Lung microvascular endothelial cell (primary cell): ENCODE measurements around the gene CDK19. TPM values are rescaled to one million over a fixed set of nuclear protein-coding genes. Genes with fewer than 3 reads are reported as not detected.
"Not testable (repeated sequence)": the region's sequence is repeated elsewhere in the genome, so short reads cannot be mapped to it uniquely, and the experiment has no call there.

Experiments
- DNase-seq, 2 donors: peaks; one replicate each; pipeline versions ENCODE4 v3.0.0 to v3.0.0-alpha.2; 2010; ENCODE audit warnings: low read depth in 2 of 2
- total RNA-seq: library from RNA; depleted of rRNA; stranded (reverse); fragments of >200 nt; gene quantifications from 2 replicates; pipeline ENCODE4 v1.2.1, GENCODE V29; 2014

The CDK19 gene
- 5.2 and 6.0 TPM in 2 replicates for total RNA-seq

DNA sequence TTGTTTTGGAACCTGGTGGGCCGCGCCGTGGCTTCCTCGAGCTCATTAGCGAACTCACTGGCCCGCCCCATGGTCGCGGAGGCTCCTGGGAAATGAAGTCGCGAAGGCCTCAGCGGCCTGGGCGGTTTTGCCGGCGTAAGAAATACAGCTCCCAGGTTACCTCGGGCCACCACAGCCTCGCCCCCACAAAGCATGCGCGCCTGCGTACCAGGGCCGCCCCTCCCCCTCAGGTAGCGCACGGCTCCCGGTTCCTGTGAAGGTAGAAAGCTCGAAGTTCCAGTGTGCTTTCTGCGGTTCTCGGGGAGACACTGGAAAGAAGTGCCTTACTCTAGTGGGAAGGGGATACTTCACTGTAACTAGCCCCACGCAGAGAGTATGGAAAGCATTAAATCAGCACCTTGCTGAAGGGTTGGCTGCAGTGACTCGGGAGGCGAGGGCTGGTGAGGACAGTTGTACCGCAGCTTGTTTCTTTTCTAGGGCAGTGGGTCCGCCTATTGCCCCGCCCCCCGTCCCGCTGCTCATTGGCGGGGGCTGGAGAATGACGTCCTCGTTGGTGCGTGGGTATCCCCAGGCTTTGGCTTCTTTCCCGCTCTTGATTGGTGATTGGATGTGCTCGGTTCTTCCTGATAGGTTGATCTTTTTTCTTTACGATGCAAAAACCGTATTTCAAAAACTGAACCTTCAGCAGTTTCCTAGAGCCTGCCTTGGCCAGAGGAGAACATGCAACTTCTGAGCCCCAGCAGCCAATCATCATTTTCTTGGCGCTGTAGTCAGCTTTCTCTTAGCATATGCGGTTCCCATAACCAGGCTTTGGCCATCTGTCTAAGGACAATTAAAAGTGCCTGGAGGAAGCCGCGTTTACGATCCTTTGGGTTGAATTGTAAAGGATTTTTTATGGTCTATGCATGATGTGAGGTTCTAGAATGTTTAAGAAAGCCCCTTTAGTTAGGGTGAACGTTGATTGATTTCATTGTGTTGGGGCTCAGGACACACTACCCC, at the start of gene CDK19:
TSS of gene CDK19 (minus strand) at position 59 of the 999 bp plus-strand sequence. CDS start 333 bp downstream, outside the sequence.
- peak; percentile 99 for DNase-seq

DNA sequence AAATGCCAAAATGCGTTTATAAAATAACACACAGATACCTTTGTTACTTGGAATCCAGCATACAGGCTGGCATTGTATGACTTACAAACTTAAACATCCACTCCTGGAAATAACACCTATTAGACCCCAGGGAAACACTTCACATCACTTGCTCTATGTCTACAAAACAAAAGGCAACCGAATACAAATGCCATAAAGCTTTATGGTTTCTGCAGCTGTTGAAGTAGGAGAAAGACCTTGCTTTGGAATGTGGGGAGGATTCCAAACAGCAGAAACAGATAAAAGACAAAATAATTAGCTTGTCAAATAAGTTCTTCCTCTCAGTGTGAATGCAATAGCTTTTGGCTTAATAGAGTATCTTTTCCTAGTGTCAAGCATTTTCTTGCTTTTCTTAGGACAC, 49.6 kb upstream of the CDK19 start:
- no peak for DNase-seq

DNA sequence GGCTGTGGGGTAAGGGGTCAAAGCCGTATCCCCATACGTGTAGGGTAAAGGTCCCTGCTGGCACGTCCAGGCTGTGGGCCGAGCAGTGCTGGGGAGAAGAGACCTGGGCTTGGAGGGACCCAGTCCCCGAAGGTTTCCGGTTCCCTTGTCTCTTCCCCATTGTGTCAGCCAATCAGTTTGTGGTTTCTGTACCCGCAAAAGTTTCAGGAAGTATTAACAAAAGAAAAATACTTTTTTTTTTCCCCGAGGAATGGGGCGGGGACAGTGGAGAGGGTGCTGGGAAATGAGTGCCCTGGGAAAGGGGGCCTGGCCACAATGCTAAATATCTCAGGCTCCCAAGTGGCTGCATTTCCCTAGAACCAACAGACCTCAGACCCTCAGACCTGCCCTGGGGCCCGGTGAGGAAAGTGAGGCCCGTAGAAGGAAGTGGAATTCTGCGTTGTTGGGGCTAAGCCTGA, 44.1 kb upstream of the CDK19 start:
- no peak for DNase-seq

DNA sequence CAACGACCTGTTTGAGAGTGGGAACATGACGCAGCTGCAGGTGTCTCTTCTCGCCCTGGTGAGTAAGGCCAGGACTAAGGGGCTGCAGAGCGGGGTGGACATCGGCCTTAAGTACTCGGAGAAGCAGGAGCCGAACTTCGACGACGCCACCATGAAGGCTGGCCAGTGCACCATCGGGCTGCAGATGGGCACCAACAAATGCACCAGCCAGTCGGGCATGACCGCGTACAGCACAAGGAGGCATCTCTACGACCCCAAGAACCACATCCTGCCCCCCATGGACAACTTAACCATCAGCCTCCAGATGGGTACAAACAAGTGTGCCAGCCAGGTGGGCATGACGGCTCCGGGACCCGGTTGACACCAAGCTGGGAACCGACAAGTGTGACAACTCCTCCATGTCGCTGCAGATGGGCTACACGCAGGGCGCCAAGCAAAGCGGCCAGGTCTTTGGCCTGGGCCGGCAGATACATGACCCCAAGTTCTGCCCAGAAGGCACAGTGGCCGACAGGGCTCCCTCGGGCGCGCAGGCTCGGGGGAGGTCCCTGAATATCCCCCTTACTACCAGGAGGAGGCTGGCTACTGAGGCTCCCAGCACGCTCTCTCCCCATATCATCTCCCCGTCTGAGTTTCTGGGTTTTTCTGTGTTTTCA, 43.4 kb upstream of the CDK19 start:
- no peak for DNase-seq

DNA sequence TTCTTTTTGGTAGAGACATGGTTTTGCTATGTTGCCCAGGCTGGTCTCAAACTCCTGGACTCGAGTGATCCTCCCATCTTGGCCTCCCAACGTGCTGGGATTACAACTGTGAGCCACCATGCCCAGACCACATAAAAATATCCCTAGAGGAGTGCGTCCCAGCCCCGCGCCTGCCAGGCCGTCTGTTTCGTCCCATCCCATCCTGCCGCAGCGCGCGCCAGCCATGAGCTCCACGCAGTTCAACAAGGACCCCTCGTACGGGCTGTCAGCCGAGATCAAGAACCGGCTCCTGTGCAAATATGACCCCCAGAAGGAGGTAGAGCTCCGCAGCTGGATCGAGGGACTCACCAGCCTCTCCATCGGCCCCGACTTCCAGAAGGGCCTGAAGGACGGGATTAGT, 42.7 kb upstream of the CDK19 start:
- DNase-seq, result no peak

DNA sequence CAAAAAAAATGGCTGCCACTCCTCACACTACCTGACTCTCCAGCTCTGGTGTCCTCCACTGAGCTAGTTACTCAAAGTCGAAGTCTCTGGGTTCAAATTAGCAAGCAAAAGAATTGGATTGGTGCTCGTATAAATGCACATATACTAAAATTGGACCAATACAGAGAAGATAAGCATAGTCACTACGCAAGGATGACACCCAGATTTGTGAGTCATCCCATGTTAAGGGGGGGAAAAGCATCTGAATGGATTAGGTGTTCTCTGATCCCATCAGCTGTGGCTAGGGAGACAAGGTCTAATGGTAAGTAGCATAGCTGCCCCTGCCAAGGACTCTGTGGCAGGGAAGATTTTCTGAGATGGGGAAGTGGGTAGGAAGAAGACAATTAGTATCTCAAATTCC, 41.0 kb upstream of the CDK19 start:
- DNase-seq, result no peak

DNA sequence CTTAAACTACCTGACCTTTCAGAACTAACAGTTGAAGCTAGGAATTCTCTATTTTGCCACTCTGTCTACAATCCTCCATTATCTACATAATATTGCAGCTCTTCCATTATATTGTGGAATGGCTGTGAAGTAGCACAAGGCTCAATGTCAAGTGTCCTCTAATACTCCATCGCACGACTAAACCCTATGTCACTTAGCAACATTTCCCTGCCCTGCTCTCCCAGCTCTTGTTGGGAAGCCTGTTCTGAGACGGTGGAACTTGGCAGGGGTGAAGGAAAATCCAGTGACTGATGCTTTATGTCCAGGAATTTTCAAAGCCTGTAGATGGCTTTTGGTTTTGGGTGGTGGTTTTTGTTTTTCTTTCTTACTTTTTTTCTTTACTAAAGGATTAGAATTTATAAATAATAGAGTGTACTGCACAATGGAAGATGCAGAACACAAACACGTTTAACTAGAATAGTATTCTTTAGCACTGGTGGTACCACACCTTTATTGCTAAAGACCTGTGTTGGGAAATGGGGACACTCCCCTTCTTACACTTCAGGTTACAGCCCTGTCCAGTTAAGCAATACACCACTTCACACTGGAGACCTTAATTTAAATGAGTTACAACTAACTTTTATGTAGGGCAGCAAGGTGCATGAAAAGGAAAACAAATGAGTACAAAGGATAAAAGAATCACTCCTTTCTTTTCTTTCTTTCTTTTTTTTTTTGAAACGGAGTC, 38.6 kb upstream of the CDK19 start:
- DNase-seq, result no peak

DNA sequence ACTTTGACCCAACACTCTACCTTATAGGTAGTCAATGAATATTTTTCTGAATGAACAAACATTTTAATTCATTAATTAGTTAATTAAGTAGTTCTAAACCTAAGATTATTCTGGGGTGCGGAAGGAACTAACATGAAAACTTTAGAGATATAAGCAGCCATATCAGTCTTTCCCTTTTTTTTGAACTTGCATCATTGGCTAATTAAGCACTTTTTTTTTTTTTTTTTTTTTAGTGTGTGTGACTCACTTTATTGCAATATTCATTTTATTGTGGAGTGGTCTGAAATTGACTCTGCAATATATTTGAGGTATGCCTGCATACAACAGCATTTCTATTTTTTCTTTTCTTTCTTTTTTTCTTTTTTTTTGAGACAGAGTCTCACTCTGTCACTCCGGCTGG, 37.5 kb upstream of the CDK19 start:
- DNase-seq, result no peak

DNA sequence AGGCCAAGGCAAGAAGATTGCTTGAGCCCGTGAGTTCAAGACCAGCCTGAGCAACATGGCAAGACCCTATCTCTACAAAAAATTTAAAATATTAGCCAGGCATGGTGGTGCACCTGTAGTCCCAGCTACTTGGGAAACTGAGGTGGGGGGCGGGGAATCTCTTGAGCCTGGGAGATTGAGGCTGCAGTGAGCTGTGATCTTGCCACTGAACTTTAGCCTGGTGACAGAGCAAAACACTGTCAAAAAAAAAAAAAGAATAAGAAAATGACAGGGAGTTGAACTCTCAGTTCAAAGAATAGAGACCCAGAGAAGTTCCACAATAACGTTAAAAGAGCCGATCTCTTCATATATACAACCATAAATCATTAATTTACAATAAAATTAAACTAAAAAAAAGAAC, 34.5 kb upstream of the CDK19 start:
- no peak for DNase-seq

DNA sequence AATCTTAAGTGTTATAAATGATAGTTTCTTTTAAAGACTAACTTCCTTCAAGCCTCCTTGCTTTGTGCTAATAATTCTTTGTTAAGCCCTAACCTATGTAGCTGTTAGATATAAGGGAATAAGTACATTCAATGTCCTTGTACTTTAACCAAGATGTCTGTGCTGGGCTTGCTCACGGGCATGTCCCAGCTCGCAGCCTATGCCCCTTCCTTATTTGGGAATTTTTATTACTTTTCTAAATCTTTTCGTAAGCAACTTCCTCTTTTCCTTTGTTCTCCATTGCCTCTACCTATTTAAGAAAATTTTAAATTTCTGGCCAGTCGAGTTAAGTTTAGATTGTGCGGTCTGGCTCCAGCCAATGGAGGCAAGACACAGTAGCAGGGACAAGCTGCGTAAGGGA, 26.0 kb upstream of the CDK19 start:
- no peak for DNase-seq

DNA sequence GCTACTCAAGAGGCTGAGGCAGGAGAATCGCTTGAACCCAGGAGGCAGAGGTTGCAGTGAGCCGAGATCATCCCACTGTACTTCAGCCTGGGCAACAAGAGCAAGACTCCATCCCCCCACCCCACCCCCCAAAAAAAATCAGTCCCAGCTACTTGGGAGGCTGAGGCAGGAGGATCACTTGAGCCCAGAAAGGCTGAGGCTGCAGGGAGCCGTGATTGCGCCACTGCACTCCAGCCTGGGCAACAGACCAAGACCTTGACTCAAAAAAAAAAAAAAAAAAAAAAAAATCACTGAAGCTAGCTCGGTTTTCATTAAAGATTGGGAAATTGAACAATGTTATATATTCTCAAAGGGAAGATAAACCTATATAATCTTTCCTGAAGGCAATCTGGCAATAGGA, 20.5 kb upstream of the CDK19 start:
- DNase-seq, result not testable (repeated sequence)

DNA sequence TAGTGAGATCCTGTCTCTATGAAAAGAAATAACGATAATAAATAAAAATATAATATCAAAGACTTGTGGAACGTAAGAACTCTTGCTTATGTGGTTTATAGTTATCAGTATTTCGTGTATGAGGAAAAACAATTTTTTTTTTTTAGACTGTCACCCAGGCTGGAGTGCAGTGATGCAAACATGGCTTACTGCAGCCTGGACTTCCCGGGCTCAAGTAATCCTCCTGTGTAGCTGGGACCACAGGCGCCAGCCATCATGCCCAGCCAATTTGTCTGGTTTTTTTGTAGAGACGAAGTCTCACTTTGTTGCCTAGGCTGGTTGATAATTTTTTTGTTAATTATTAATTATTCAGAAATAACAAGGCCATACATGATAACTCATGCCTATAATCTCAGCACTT, 18.6 kb upstream of the CDK19 start:
- no peak for DNase-seq

DNA sequence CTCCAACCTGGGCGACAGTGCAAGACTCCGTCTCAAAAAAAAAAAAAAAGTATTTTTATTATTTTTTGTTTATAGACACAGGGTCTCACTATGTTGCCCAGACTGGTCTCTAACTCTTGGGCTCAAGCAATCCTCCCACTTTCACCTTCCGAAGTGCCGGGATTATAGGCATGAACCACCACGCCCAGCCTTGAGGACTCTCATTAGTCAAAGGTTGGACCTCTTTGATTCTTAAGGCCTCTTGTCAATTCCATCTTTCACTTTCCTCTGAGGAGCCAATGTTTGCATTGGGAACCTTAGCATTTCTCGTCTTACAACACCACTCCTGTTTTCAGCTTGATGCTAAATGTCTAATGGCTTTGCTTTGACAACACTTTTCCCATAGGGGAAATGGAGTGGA, 16.1 kb upstream of the CDK19 start:
- DNase-seq, result no peak

DNA sequence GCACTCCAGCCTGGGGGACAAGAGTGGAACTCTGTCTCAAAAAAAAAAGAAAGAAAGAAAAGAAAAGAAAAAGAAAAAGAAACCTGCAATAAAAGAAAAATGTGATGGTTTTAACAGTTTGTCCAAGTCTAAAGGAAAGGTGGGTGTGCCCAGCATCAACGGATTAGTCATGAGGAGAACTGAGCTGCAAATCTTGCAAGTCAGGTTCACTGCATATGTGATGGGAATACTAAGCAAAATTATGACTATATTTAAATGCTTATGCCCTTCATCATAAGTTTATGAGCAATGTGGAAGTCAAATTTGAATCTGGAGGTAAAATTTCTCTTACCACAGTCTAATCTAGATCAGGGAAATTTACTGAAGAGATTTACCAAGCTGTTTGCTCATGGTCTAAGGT, 13.1 kb upstream of the CDK19 start:
- no peak for DNase-seq

DNA sequence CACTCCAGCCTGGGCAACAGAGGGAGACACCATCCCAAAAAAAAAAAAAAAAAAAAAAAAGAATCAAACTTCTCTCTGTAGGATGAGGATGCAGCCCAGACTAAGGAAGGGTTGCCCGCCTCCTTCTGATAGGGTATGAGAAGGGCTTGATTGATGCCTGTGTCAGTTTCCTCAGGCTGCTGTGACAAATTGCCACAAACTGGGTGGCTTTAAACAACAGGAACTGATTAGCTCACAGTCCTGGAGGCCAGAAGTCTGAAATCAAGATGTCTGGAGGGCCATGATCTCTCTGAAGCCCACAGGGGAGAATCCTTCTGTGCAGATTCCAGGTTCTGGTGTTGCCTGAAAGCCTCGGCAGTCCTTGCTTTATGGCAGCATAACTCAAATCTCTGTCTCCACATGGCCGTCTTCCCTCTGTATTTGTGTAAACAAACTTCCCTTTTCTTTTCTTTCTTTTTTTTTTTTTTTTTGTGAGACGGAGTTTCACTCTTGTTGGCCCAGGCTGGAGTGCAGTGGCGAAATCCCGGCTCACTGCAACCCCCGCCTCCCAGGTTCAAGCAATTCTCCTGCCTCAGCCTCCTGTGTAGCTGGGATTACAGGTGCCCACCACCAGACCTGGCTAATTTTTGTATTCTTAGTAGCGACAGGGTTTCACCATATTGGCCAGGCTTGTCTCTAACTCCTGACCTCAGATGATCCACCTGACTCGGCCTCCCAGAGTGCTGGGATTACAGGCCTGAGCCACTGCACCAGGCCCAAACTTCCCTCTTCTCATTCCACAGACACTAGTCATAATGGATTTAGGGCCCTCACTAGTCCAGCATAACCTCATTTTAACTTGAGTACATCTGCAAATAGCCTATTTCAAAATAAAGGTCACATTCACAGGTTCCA, 11.2 kb upstream of the CDK19 start:
- DNase-seq, result peak in 1 of 2 donors; percentile 3

DNA sequence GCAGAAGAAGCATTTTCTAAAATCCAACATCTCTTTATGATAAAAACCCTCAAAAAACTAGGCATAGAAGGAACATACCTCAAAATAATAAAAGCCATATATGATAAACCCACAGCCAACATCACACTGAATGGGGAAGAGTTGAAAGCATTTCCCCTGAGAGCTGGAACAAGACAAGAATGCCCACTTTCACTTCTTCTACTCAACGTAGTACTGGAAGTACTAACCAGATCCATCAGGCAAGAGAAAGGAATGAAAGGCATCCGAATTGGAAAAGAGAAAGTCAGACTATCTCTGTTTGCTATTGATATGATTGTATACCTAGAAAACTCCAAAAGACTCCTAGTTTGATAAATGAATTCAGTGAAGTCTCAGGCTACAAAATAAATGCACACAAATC, 7.9 kb upstream of the CDK19 start:
- no peak for DNase-seq

DNA sequence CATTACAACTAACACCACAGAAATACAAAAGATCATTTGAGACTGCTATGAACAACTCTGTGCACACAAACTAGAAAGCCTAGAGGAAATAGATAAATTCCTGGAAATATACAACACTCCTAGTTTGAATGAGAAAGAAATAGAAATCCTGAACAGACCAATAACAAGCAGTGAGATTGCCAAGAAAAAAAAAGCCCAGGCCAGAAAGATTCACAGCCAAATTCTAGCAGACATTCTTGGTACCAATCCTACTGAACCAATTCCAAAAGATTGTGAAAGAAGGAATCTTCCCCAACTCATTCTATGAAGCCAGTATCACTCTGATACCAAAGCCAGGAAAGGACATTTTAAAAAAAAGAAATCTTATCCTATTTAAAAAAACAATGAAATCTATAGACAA, 7.0 kb upstream of the CDK19 start:
- no peak for DNase-seq

DNA sequence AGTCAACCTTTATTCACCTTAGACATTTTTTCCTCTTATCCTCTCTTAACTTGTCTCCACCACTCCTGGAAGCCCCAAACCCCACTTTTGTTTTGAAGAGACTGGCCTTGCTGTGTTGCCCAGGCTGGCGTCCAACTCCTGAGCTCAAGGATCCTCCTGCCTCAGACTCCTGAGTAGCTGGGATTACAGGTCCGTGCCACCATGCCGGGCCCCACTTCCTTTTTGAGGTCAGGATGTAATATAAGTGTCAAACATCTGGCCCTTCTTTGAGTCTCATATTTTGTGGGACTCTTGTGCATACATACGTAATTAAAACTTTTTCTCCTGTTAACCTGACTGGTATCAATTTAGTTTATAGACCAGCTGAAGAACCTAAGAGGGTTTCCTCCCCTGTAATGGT, 1.4 kb upstream of the CDK19 start:
- DNase-seq, result no peak

DNA sequence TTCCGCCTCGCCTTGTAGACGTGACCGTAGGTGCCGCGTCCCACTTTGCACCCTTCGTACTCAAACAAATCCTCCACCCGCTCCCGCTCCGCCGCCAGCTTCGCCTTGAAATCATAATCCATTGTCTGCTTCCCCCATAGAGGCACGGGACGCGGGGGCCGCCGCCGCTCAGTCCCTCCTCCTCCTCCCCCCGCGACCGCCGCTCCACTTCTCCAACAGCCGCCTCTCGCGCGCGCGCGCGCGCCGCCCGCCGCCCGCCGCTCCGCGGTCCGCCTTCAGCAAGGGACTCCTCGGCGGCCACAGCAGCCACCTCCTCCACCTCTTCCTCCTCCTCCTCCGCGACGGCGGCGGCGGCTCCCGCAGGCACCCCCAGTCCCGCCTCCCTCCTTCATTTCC, 256 bp downstream of the CDK19 start:
- no peak for DNase-seq

DNA sequence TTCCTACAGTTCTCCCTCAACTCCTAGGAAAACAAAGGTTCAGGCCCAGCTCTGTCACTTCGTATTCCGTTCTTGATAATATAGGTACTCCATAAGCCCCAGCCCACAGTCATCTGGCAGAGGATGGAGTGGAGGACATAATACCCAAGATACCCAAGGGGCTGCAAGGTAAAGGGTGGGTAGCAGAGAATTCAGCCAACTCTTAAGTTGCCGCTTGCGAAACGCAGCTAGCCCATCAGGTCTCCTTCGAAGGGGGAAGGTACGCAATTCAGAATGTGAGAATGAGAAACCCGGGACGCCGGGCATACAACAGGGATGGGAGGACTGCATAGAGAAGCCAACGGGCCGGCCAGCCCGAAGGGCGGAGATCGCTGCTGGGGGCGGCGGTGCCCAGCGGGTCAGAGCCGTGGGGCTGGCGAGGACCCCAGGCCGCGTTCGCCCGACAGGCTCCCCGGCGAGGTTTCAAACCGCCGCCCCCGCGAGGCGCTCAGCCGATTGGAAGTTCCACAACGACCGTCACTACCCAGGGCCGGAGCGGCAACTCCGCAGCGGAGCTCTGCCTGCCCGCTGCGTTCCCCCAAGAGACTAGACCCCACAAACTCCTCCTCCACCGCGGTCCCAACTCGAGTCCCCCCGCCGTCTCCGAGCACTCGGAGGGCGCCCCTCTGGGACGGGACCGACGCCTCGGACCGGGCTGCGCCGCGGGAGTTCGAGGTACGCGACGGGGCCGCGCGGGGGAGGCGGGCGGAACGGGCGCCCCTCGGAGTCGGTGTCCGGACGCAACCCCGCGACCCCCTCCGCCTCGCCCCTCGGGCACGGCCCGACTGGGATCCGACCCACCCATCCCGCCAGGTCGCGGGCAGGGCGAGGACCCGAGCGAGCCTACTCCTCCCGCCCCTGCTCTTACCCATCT, 911 bp downstream of the CDK19 start:
- peak; percentile 58 to 62 for DNase-seq
